CD4-positive, alpha-beta memory T cell (primary cell): ENCODE measurements around the gene ELMO1. TPM values are rescaled to one million over a fixed set of nuclear protein-coding genes. Genes with fewer than 3 reads are reported as not detected.

Experiments
- CTCF ChIA-PET: fragments of 350-600 bp; sonication (Branson Sonifier 250); formaldehyde crosslinking; loops from one replicate; lab custom pipeline; 2021; ENCODE audit warnings: inconsistent platforms; ENCODE audit not compliant: partially characterized antibody; lab: Charles Lee
- POLR2A ChIA-PET: fragments of 350-600 bp; sonication (Branson Sonifier 250); formaldehyde crosslinking; loops from one replicate; lab custom pipeline; 2021; ENCODE audit not compliant: partially characterized antibody; lab: Charles Lee
- DNase-seq, 5 donors: peaks; one replicate each; pipeline versions ENCODE4 v3.0.0 to v3.0.0-alpha.2; 2020 to 2022; ENCODE audit warnings: mixed read lengths in 1 of 5
- H3K27ac ChIP-seq: one replicate; pipeline ENCODE4 v1.7.0; 2013; ENCODE audit warnings: low read depth, low read length
- H3K27me3 ChIP-seq: 2 replicates; pipeline ENCODE4 v1.7.0; 2013; ENCODE audit warnings: mild to moderate bottlenecking, low read length, moderate library complexity; ENCODE audit not compliant: insufficient read depth
- H3K36me3 ChIP-seq: 2 replicates; pipeline ENCODE4 v1.7.0; 2013; ENCODE audit warnings: mild to moderate bottlenecking, low read length, moderate library complexity; ENCODE audit not compliant: insufficient read depth
- H3K4me1 ChIP-seq: 2 replicates; pipeline ENCODE4 v1.7.0; 2013; ENCODE audit warnings: mild to moderate bottlenecking, low read length, moderate library complexity; ENCODE audit not compliant: insufficient read depth
- H3K4me3 ChIP-seq, 2 donors: one replicate each; pipeline ENCODE4 v1.7.0; 2013; ENCODE audit warnings: low read length in 2 of 2, mild to moderate bottlenecking in 1 of 2
- H3K9me3 ChIP-seq, 2 donors: one replicate each; pipeline ENCODE4 v1.7.0; 2013; ENCODE audit warnings: low read length in 2 of 2, control low read depth in 1 of 2; ENCODE audit not compliant: control insufficient read depth in 1 of 2
- H3K27ac Mint-ChIP-seq, 7 donors: one replicate each; pipeline ENCODE4 v1.8.0; 2020 to 2021; ENCODE audit warnings: mixed read lengths in 7 of 7, mild to moderate bottlenecking in 6 of 7, inconsistent platforms in 3 of 7, moderate library complexity in 3 of 7
- H3K27me3 Mint-ChIP-seq, 2 donors: one replicate each; pipeline ENCODE4 v1.8.0; 2020 to 2021; ENCODE audit warnings: mixed read lengths in 2 of 2
- H3K36me3 Mint-ChIP-seq, 2 donors: one replicate each; pipeline ENCODE4 v1.8.0; 2020 to 2021; ENCODE audit warnings: mixed read lengths in 2 of 2, inconsistent platforms in 1 of 2, mild to moderate bottlenecking in 1 of 2
- H3K4me1 Mint-ChIP-seq, 4 donors: one replicate each; pipeline ENCODE4 v1.8.0; 2020 to 2021; ENCODE audit warnings: mixed read lengths in 4 of 4, mild to moderate bottlenecking in 1 of 4
- H3K4me3 Mint-ChIP-seq, 8 donors: one replicate each; pipeline ENCODE4 v1.8.0; 2020 to 2021; ENCODE audit warnings: mixed read lengths in 8 of 8, mild to moderate bottlenecking in 7 of 8, moderate library complexity in 6 of 8, inconsistent platforms in 3 of 8
- H3K9me3 Mint-ChIP-seq, 8 donors: one replicate each; pipeline ENCODE4 v1.8.0; 2020 to 2021; ENCODE audit warnings: mixed read lengths in 8 of 8, mild to moderate bottlenecking in 5 of 8, inconsistent platforms in 3 of 8, moderate library complexity in 1 of 8
- intact Hi-C: fragments of 100-400 bp; cut with micrococcal nuclease; formaldehyde crosslinking; loops from one replicate; pipeline ENCODE4 v1.15.1; 2023
- polyA plus RNA-seq, 2 donors: library from polyadenylated mRNA; unstranded; fragments of 300-500 nt; fragmentation: Illumina TruSeq; gene quantifications; one replicate each; pipeline ENCODE4 v1.2.3, GENCODE V29; 2021
- total RNA-seq, 2 experiments: library from RNA; stranded (reverse); gene quantifications; one replicate each; pipeline ENCODE4 v1.2.3, GENCODE V29; 2021

Gene ELMO1
- total and polyA plus RNA-seq, 4 experiments from 2014 or later, result 45.1 to 131 (median 111) TPM

- CTCF ChIA-PET, result no interaction called here
Measured at GRCh38 chr7:36889182-36889581, 559.5 kb downstream of the ELMO1 start.

GRCh38 chr7:36887969-36888368 lies 560.7 kb downstream of the ELMO1 start:
- Mint-ChIP-seq H3K9me3 (no peaks in the 10 kb centered on the region), H3K4me1 (peaks cover 0 to 7% (median 3%) of the 10 kb centered on the region in 4 donors), H3K36me3 (peaks cover 66 to 88% of the 10 kb centered on the region in 2 donors), H3K4me3 (no peak overlapping the region), H3K27me3 (no peaks in the 10 kb centered on the region), H3K27ac (peak overlapping the region in 2 of 7 donors; percentile 10 to 25)
- ChIA-PET CTCF (no interaction called here), POLR2A (no interaction called here)
- no peak overlapping the region for H3K4me3 ChIP-seq
- no peaks in the 10 kb centered on the region for H3K4me1 ChIP-seq
- intact Hi-C loops, result no loop called here
- DNase-seq, result no peak
- H3K9me3 ChIP-seq, result no peaks in the 10 kb centered on the region
- peaks cover 8% of the 10 kb centered on the region for H3K36me3 ChIP-seq
- no peaks in the 10 kb centered on the region for H3K27me3 ChIP-seq
- no peak overlapping the region for H3K27ac ChIP-seq

More at GRCh38 chr7:36889182-36889581, 559.5 kb downstream of the ELMO1 start:
- Mint-ChIP-seq H3K4me1 (peaks cover 0 to 11% (median 3%) of the 10 kb centered on the region in 4 donors), H3K36me3 (peaks cover 71 to 92% of the 10 kb centered on the region in 2 donors), H3K9me3 (no peaks in the 10 kb centered on the region), H3K27ac (peak overlapping the region in 1 of 7 donors; percentile 43), H3K4me3 (no peak overlapping the region), H3K27me3 (no peaks in the 10 kb centered on the region)
- Histone ChIP-seq H3K9me3 (no peaks in the 10 kb centered on the region), H3K27ac (no peak overlapping the region), H3K27me3 (no peaks in the 10 kb centered on the region), H3K4me3 (no peak overlapping the region), H3K4me1 (no peaks in the 10 kb centered on the region), H3K36me3 (peaks cover 15% of the 10 kb centered on the region)
- intact Hi-C loops, result no loop called here
- no peak for DNase-seq
- POLR2A ChIA-PET, result no interaction called here

GRCh38 chr7:36887233-36887632 lies 561.4 kb downstream of the ELMO1 start:
- ChIA-PET CTCF (interaction anchor here (1.5 kb wide), 1 partner anchor 295 kb away, joined by 3 read pairs; no protein-coding TSS in a partner anchor), POLR2A (no interaction called here)
- Mint-ChIP-seq H3K27ac (peak overlapping the region in 1 of 7 donors; percentile 36), H3K4me1 (peaks cover 0 to 7% (median 3%) of the 10 kb centered on the region in 4 donors), H3K9me3 (no peaks in the 10 kb centered on the region), H3K36me3 (peaks cover 60 to 89% of the 10 kb centered on the region in 2 donors), H3K27me3 (no peaks in the 10 kb centered on the region), H3K4me3 (no peak overlapping the region)
- H3K36me3 ChIP-seq, result peaks cover 7% of the 10 kb centered on the region
- H3K4me3 ChIP-seq, result no peak overlapping the region
- H3K27me3 ChIP-seq, result no peaks in the 10 kb centered on the region
- no peak overlapping the region for H3K27ac ChIP-seq
- DNase-seq, result no peak
- intact Hi-C loops, result no loop called here
- no peaks in the 10 kb centered on the region for H3K4me1 ChIP-seq
- no peaks in the 10 kb centered on the region for H3K9me3 ChIP-seq

GRCh38 chr7:36884910-36885309 lies 563.8 kb downstream of the ELMO1 start:
- H3K9me3 Mint-ChIP-seq, result no peaks in the 10 kb centered on the region
- CTCF ChIA-PET, result no interaction called here
- Histone ChIP-seq H3K36me3 (peaks cover 18% of the 10 kb centered on the region), H3K27me3 (no peaks in the 10 kb centered on the region), H3K4me1 (no peaks in the 10 kb centered on the region), H3K27ac (no peak overlapping the region), H3K4me3 (no peak overlapping the region), H3K9me3 (no peaks in the 10 kb centered on the region)
- intact Hi-C loops, result no loop called here
- DNase-seq, result no peak
- H3K27ac Mint-ChIP-seq, result peak overlapping the region in 1 of 7 donors; percentile 70
- POLR2A ChIA-PET, result no interaction called here
- H3K4me1 Mint-ChIP-seq, result peaks cover 0 to 4% (median 1%) of the 10 kb centered on the region in 4 donors
- H3K4me3 Mint-ChIP-seq, result no peak overlapping the region
- H3K27me3 Mint-ChIP-seq, result no peaks in the 10 kb centered on the region
- peaks cover 58 to 87% of the 10 kb centered on the region in 2 donors for H3K36me3 Mint-ChIP-seq

DNA sequence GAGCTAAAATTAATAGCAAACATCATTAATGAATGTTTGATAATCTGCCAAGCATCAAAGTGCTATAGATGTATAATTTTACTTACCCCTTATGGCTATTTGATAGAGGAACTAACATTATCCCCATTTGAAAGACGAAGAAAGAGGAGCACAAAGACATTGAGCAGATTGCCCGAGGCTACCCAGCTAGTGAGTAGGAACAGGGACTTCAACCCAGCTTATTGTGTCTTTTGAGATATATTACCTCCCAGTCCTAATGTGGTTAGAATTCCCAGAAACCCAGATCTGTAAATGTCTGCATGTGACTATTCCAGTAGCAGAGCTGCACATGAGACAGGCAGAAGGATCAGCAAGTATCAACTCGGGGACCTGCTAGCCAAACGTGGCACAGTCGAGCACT lies 564.3 kb downstream of the ELMO1 start:
- POLR2A ChIA-PET, result no interaction called here

GRCh38 chr7:36881233-36881874 lies 567.3 kb downstream of the ELMO1 start:
- Histone ChIP-seq H3K36me3 (peaks cover 25% of the 10 kb centered on the region), H3K4me1 (no peaks in the 10 kb centered on the region), H3K9me3 (no peaks in the 10 kb centered on the region), H3K27me3 (no peaks in the 10 kb centered on the region), H3K4me3 (no peak overlapping the region), H3K27ac (no peak overlapping the region)
- no peak for DNase-seq
- intact Hi-C loops, result no loop called here
- no peak overlapping the region for H3K4me3 Mint-ChIP-seq
- H3K36me3 Mint-ChIP-seq, result peaks cover 74 to 84% of the 10 kb centered on the region in 2 donors
- H3K27ac Mint-ChIP-seq, result peak overlapping the region in 3 of 7 donors; percentile 18 to 45 (median 25)
- no peaks in the 10 kb centered on the region for H3K9me3 Mint-ChIP-seq
- ChIA-PET CTCF (interaction anchor here (0.6 kb wide), 1 partner anchor 568 kb away, joined by 3 read pairs; no protein-coding TSS in a partner anchor), POLR2A (no interaction called here)
- H3K4me1 Mint-ChIP-seq, result peaks cover 0 to 2% (median under 1%) of the 10 kb centered on the region in 4 donors
- H3K27me3 Mint-ChIP-seq, result no peaks in the 10 kb centered on the region

More for the DNA sequence above, 564.3 kb downstream of the ELMO1 start:
- DNase-seq, result no peak
- intact Hi-C loops, result no loop called here
- no peaks in the 10 kb centered on the region for H3K9me3 Mint-ChIP-seq
- H3K27ac Mint-ChIP-seq, result peak overlapping the region in 1 of 7 donors; percentile 68
- H3K4me1 ChIP-seq, result no peaks in the 10 kb centered on the region
- H3K27me3 Mint-ChIP-seq, result no peaks in the 10 kb centered on the region
- H3K36me3 Mint-ChIP-seq, result peaks cover 63 to 87% of the 10 kb centered on the region in 2 donors
- H3K9me3 ChIP-seq, result no peaks in the 10 kb centered on the region
- CTCF ChIA-PET, result no interaction called here
- H3K27ac ChIP-seq, result no peak overlapping the region
- no peak overlapping the region for H3K4me3 Mint-ChIP-seq
- no peak overlapping the region for H3K4me3 ChIP-seq
- peaks cover 18% of the 10 kb centered on the region for H3K36me3 ChIP-seq
- H3K4me1 Mint-ChIP-seq, result peaks cover 0 to 2% (median under 1%) of the 10 kb centered on the region in 4 donors
- no peaks in the 10 kb centered on the region for H3K27me3 ChIP-seq

GRCh38 chr7:36880108-36880507 lies 568.6 kb downstream of the ELMO1 start:
- intact Hi-C loops, result no loop called here
- ChIA-PET POLR2A (no interaction called here), CTCF (no interaction called here)
- peaks cover 33% of the 10 kb centered on the region for H3K36me3 ChIP-seq
- no peaks in the 10 kb centered on the region for H3K9me3 ChIP-seq
- no peak overlapping the region for H3K4me3 Mint-ChIP-seq
- no peak overlapping the region for H3K4me3 ChIP-seq
- H3K36me3 Mint-ChIP-seq, result peaks cover 72 to 83% of the 10 kb centered on the region in 2 donors
- no peaks in the 10 kb centered on the region for H3K9me3 Mint-ChIP-seq
- H3K4me1 Mint-ChIP-seq, result peaks cover 0 to 4% (median under 1%) of the 10 kb centered on the region in 4 donors
- peak overlapping the region in 2 of 7 donors; percentile 13 to 36 for H3K27ac Mint-ChIP-seq
- H3K27me3 ChIP-seq, result no peaks in the 10 kb centered on the region
- DNase-seq, result no peak
- no peak overlapping the region for H3K27ac ChIP-seq
- no peaks in the 10 kb centered on the region for H3K4me1 ChIP-seq
- no peaks in the 10 kb centered on the region for H3K27me3 Mint-ChIP-seq
